Brain microvascular endothelial cell (primary cell): ENCODE measurements around the gene ACTL7A.
A peak's percentile ranks its signal among the peaks of the same experiment; 100 is the strongest.

Experiments
- DNase-seq: peaks from one replicate; pipeline ENCODE4 v3.0.0-alpha.2; 2020
- H3K27ac ChIP-seq: fragments of 250-450 bp; sonication (Bioruptor Pico); 2 replicates; pipeline ENCODE4 v1.5.1; 2020; ENCODE audit warnings: mild to moderate bottlenecking, moderate library complexity
- H3K27me3 ChIP-seq: fragments of 250-450 bp; sonication (Bioruptor Pico); replicated peaks from 2 replicates; pipeline ENCODE4 v1.5.1; 2020; ENCODE audit warnings: mild to moderate bottlenecking
- H3K36me3 ChIP-seq: fragments of 250-450 bp; sonication (Bioruptor Pico); replicated peaks from 2 replicates; pipeline ENCODE4 v1.5.1; 2020; ENCODE audit warnings: mild to moderate bottlenecking
- H3K4me3 ChIP-seq: 2 replicates; pipeline ENCODE4 v1.5.1; 2011; ENCODE audit warnings: low read depth, mild to moderate bottlenecking, control low read depth, low read length, moderate library complexity
- in situ Hi-C: cut with HindIII; loops from 2 replicates; pipeline ENCODE4 v1.10.0; 2017; ENCODE audit warnings: low sequenced_read_pairs, low pct_ligation_motif_present
- TF ChIP-seq, protein P1 (sequence below): IDR thresholded peaks from 2 replicates; pipeline ENCODE4 v1.5.1; 2011; ENCODE audit warnings: low read depth, mild to moderate bottlenecking, moderate library complexity, low read length, control low read depth, inconsistent platforms; ENCODE audit errors: missing control alignments

ACTL7A gene

DNA sequence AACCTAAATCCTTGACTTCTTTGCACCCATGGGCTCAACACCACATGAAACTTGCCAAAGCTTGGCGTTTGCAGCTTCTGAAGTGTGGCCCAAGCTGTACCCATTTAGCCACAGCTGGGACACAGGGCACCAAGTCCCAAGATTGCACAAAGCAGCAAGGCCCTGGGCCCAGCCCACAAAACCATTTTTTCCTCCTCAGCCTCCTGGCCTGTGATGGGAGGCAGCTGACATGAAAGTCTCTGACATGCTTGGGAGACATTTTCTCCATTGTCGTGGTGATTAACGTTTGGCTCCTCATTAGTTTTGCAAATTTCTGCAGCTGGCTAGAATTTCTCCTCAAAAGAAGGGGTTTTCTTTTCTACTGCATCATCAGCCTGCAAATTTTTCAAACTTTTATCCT lies 38.2 kb upstream of the ACTL7A start:
- no peak overlapping the region for H3K4me3 ChIP-seq
- no peak for DNase-seq
- no peaks in the 10 kb centered on the region for H3K36me3 ChIP-seq
- TF ChIP-seq, protein P1, sequence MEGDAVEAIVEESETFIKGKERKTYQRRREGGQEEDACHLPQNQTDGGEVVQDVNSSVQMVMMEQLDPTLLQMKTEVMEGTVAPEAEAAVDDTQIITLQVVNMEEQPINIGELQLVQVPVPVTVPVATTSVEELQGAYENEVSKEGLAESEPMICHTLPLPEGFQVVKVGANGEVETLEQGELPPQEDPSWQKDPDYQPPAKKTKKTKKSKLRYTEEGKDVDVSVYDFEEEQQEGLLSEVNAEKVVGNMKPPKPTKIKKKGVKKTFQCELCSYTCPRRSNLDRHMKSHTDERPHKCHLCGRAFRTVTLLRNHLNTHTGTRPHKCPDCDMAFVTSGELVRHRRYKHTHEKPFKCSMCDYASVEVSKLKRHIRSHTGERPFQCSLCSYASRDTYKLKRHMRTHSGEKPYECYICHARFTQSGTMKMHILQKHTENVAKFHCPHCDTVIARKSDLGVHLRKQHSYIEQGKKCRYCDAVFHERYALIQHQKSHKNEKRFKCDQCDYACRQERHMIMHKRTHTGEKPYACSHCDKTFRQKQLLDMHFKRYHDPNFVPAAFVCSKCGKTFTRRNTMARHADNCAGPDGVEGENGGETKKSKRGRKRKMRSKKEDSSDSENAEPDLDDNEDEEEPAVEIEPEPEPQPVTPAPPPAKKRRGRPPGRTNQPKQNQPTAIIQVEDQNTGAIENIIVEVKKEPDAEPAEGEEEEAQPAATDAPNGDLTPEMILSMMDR = no peak
- no peaks in the 10 kb centered on the region for H3K27me3 ChIP-seq
- H3K27ac ChIP-seq = no peak overlapping the region
- in situ Hi-C loops = no loop called here

DNA sequence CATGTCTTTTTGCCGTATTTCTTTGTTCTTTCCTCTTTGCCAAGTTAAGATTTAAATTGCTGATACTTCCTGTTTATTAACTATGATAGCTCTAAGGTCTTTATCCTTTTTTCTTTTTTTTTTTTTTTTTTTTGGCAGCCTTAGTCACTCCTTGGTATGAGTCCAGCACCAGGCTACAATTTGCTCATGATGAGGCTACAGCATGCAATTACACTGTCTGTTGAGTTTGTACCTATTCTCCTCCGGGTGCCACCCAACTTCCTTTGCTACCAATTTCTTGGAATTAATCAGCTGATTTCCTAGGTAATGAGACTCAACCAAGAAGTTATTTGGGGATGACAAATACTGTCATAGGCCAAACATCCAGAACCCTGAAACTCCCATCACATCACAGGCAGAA lies 31.8 kb upstream of the ACTL7A start:
- Histone ChIP-seq H3K4me3 (no peak overlapping the region), H3K27ac (no peak overlapping the region), H3K27me3 (no peaks in the 10 kb centered on the region), H3K36me3 (no peaks in the 10 kb centered on the region)
- TF ChIP-seq, protein P1 = no peak
- in situ Hi-C loops = no loop called here
- no peak for DNase-seq

DNA sequence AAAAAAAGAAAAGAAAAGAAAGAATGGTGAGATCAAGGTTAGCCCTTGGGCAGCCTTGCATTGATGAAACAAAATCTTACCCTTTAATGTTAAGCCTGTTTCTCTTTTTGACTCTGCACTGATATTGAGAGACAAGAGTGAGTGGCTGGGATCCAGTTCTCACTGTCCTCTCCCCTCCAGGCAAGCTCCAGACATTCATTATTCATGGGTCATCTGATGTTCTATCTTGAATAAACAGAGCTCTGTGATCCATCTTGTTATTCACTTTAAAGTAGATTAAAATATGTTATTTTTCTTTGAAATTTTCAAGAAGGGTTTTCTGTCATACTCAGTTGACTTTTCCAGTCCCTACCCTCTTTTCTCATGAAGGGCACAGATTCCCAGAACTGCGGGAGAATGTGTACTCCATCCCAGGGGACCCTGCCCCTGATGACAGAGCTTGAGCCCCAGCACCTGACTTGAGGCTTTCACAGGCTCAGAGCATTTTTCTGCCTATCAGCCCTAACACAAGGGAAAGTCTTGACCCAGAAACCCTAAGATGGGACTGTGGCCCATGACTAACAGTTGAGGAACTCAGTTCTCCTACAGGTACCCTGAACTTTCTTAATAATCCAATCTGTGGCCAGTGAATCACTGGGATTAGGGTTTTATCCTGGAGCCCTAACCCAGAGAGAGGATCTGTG lies 30.4 kb upstream of the ACTL7A start:
- Histone ChIP-seq H3K27ac (no peak overlapping the region), H3K36me3 (no peaks in the 10 kb centered on the region), H3K4me3 (no peak overlapping the region), H3K27me3 (no peaks in the 10 kb centered on the region)
- TF ChIP-seq, protein P1 = no peak
- in situ Hi-C loops = no loop called here
- DNase-seq = peak; percentile 43

- no peaks in the 10 kb centered on the region for H3K27me3 ChIP-seq
- TF ChIP-seq, protein P1 = no peak
- DNase-seq = no peak
- in situ Hi-C loops = no loop called here
- H3K4me3 ChIP-seq = no peak overlapping the region
- H3K27ac ChIP-seq = no peak overlapping the region
- no peaks in the 10 kb centered on the region for H3K36me3 ChIP-seq
These were observed 29.9 kb upstream of the ACTL7A start for GRCh38 chr9:108832179-108832500.

DNA sequence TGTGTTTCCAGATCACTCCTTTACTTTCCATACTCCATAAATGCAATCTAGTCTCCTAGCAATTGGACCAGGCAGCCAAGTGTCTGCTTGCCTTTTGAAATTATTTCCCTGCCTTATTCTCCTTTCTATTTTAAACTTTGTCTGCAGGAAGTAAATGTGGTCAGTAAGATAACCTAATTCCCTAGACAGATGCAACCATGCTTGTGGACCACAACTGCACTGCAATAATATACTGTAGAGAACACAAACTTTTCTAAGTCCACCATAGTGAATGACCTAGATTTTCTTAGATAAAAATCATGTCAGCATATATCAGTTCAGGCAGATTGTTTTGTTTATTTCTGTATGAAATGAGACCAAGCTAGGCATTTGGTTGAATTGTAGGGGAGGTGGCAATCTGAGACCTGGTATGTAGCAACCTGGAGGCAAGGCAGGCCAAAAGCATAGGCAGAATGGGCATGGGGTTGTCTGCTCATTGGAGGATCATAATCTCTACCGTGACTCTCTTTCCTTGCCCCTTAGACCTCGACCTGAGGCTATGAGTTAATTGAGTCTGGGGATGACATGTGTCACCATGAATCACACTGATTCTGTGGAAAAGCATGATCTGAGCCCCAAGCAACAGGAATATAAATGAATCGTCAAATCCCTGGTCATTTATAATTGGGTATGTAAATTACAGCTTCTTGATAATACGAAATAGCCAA lies 27.0 kb upstream of the ACTL7A start:
- TF ChIP-seq, protein P1 = no peak
- Histone ChIP-seq H3K27me3 (no peaks in the 10 kb centered on the region), H3K4me3 (no peak overlapping the region), H3K36me3 (no peaks in the 10 kb centered on the region), H3K27ac (no peak overlapping the region)
- no peak for DNase-seq
- in situ Hi-C loops = no loop called here

DNA sequence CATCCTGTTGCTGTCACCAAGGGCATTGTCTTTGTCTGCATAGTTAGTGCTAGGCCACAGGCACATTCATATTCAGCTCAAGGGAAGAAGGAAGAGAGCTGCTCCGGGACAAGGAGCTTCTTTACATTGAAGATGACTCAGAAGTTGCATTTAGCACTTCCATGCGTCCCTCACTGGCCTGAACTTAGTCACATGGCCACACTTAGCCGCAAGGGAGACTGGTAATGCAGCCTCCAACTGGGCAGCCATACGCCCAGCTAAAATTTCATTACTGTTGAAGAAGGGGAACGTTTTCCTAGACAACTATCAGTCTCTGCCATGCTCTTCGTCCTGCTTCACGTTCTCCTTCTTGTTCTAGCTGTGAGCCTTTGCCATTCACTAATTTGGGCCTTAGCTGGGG lies 26.2 kb upstream of the ACTL7A start:
- TF ChIP-seq, protein P1 = no peak
- Histone ChIP-seq H3K4me3 (no peak overlapping the region), H3K27me3 (no peaks in the 10 kb centered on the region), H3K36me3 (no peaks in the 10 kb centered on the region), H3K27ac (no peak overlapping the region)
- DNase-seq = no peak
- in situ Hi-C loops = no loop called here
